ENCODE measurements around the gene PNPLA6. TPM values are rescaled to one million over a fixed set of nuclear protein-coding genes. Genes with fewer than 3 reads are reported as not detected.

PNPLA6 gene
- total RNA-seq, result 80.8 and 115 TPM in 2 replicates

GRCh38 chr19:7535047-7535997 lies at the start of gene PNPLA6:
Gene PNPLA6, plus strand, starts transcription at chr19:7535717. Its CDS starts 72 bp downstream, at chr19:7535789.

GRCh38 chr19:7488736-7489353 lies 46.7 kb upstream of the PNPLA6 start, which contains the start of gene PEX11G:
Gene PEX11G, minus strand, starts transcription at chr19:7489035. Its CDS starts 25 bp downstream, at chr19:7489010.

GRCh38 chr19:7515645-7516151 lies 19.8 kb upstream of the PNPLA6 start, which contains the start of gene ZNF358:
Gene ZNF358, plus strand, starts transcription at chr19:7516103. Its CDS starts 3,140 bp downstream, at chr19:7519243.

GRCh38 chr19:7522072-7522922 lies 13.2 kb upstream of the PNPLA6 start, which contains the start of gene MCOLN1:
Gene MCOLN1, plus strand, starts transcription at chr19:7522624. Its CDS starts 127 bp downstream, at chr19:7522751.

GRCh38 chr19:7595466-7596133 lies 60.1 kb downstream of the PNPLA6 start, which contains the start of gene CAMSAP3:
Gene CAMSAP3, plus strand, starts transcription at chr19:7595863. Its CDS starts 140 bp downstream, at chr19:7596003.

Small RNA genes within 50 kb of the gene (small RNA-seq; reads per million reads assigned to genes)
- gene AC008878.2 (ENCODE audit: low replicate concordance), result not detected

Other genes starting within 250 kb of the PNPLA6 start
- 5.0 and 26.0 TPM in 2 replicates for gene INSR, start 241.3 kb upstream of the PNPLA6 start, total RNA-seq
- gene ARHGEF18, start 186.8 kb upstream of the PNPLA6 start, total RNA-seq, result 48.6 and 66.3 TPM in 2 replicates
- gene PEX11G, start 46.7 kb upstream of the PNPLA6 start, total RNA-seq, result 0.57 and 4.2 TPM in 2 replicates
- gene ZNF358, start 19.6 kb upstream of the PNPLA6 start, total RNA-seq, result 19.0 and 36.5 TPM in 2 replicates
- gene MCOLN1, start 13.1 kb upstream of the PNPLA6 start, total RNA-seq, result 9.4 and 17.1 TPM in 2 replicates
- not detected in 2 replicates for gene CAMSAP3, start 60.1 kb downstream of the PNPLA6 start, total RNA-seq
- 44.6 and 47.8 TPM in 2 replicates for gene XAB2, start 93.8 kb downstream of the PNPLA6 start, total RNA-seq
- gene PET100, start 94.1 kb downstream of the PNPLA6 start, total RNA-seq, result 3.5 and 4.7 TPM in 2 replicates
- gene PCP2, start 98.0 kb downstream of the PNPLA6 start, total RNA-seq, result not detected in 2 replicates
- 15.7 and 60.4 TPM in 2 replicates for gene STXBP2, start 101.4 kb downstream of the PNPLA6 start, total RNA-seq
- gene RETN, start 133.3 kb downstream of the PNPLA6 start, total RNA-seq, result not detected in 2 replicates
- gene MCEMP1, start 141.4 kb downstream of the PNPLA6 start, total RNA-seq, result not detected in 2 replicates
- 37.9 and 42.7 TPM in 2 replicates for gene TRAPPC5, start 145.1 kb downstream of the PNPLA6 start, total RNA-seq
- gene FCER2, start 166.4 kb downstream of the PNPLA6 start, total RNA-seq, result not detected in 2 replicates
- not detected in 2 replicates for gene CLEC4G, start 196.4 kb downstream of the PNPLA6 start, total RNA-seq
- gene CD209, start 211.8 kb downstream of the PNPLA6 start, total RNA-seq, result 0.14 TPM in 1 of 2 replicates, not detected in the other
- gene CLEC4M, start 227.5 kb downstream of the PNPLA6 start, total RNA-seq, result not detected in 2 replicates